HG02759 (cell line): ENCODE data around the gene NEK2.
A peak's percentile ranks its signal among the peaks of the same experiment; 100 is the strongest.
"Not testable (repeated sequence)": the region's sequence is repeated elsewhere in the genome, so short reads cannot be mapped to it uniquely, and the experiment has no call there.

Experiments
- ATAC-seq: cut with Tn5 transposase; IDR thresholded peaks from one replicate; pipeline ENCODE4 v1.9.1; 2021; ENCODE audit warnings: mild to moderate bottlenecking, moderate library complexity; ENCODE audit not compliant: unreplicated experiment

Gene NEK2

GRCh38 chr1:211695135-211695816, 19.9 kb upstream of the NEK2 start:
- peak; percentile 52 for ATAC-seq

GRCh38 chr1:211693911-211694310, 18.5 kb upstream of the NEK2 start:
- ATAC-seq, result not testable (repeated sequence)

GRCh38 chr1:211688421-211688820, 13.0 kb upstream of the NEK2 start:
- no peak for ATAC-seq

GRCh38 chr1:211687462-211688215, 12.2 kb upstream of the NEK2 start:
- no peak for ATAC-seq

- ATAC-seq, result no peak
These were observed 10.4 kb upstream of the NEK2 start for GRCh38 chr1:211685823-211686222.

GRCh38 chr1:211684791-211685190, 9.4 kb upstream of the NEK2 start:
- no peak for ATAC-seq

GRCh38 chr1:211684331-211684730, 8.9 kb upstream of the NEK2 start:
- no peak for ATAC-seq

GRCh38 chr1:211683396-211684297, 8.2 kb upstream of the NEK2 start:
- no peak for ATAC-seq

GRCh38 chr1:211682186-211682585, 6.8 kb upstream of the NEK2 start:
- not testable (repeated sequence) for ATAC-seq

GRCh38 chr1:211680752-211681327, 5.4 kb upstream of the NEK2 start:
- peak; percentile 85 for ATAC-seq

GRCh38 chr1:211677659-211678058, 2.2 kb upstream of the NEK2 start:
- ATAC-seq, result no peak

GRCh38 chr1:211676761-211677160, 1.3 kb upstream of the NEK2 start:
- no peak for ATAC-seq

GRCh38 chr1:211676106-211676583, 724 bp upstream of the NEK2 start:
- no peak for ATAC-seq

- ATAC-seq, result no peak
These were observed 8.3 kb downstream of the NEK2 start for GRCh38 chr1:211667065-211667617.

- no peak for ATAC-seq
These were observed 14.7 kb downstream of the NEK2 start for GRCh38 chr1:211660718-211661222.

- ATAC-seq, result no peak
These were observed 18.7 kb downstream of the NEK2 start for GRCh38 chr1:211656728-211657127.

GRCh38 chr1:211654838-211655787, 20.3 kb downstream of the NEK2 start:
- peak; percentile 91 for ATAC-seq

GRCh38 chr1:211653959-211654496, 21.4 kb downstream of the NEK2 start:
- no peak for ATAC-seq

- no peak for ATAC-seq
These were observed 22.1 kb downstream of the NEK2 start for GRCh38 chr1:211653293-211653692.
